Right kidney (tissue), 1 donor: ENCODE measurements around the gene TBL2.
"Not testable (repeated sequence)": the region's sequence is repeated elsewhere in the genome, so short reads cannot be mapped to it uniquely, and the experiment has no call there.

ENCODE experiments used
- DNase-seq: peaks from one replicate; pipeline ENCODE4 v3.0.0-alpha.2; 2016

The TBL2 gene

DNA sequence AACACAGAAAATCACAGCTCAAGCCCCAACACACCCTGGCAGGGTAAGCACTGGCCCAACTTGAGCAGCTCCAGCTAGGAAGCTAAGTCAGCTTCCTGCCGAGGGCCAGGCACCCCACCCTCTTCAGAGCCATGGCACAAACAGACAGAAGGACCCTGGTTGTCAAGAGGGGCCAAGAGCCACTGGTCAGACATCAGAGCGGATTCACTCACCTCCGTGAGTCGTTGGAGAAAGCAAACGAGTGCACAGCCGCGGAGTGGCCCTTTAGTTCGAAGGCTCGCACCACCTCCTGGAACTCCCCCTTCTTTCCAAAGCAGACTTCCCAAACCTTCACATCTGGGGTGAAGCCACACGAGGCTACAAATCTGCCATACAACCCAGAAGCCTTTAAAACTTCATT lies 7.4 kb downstream of the TBL2 start:
- no peak for DNase-seq

DNA sequence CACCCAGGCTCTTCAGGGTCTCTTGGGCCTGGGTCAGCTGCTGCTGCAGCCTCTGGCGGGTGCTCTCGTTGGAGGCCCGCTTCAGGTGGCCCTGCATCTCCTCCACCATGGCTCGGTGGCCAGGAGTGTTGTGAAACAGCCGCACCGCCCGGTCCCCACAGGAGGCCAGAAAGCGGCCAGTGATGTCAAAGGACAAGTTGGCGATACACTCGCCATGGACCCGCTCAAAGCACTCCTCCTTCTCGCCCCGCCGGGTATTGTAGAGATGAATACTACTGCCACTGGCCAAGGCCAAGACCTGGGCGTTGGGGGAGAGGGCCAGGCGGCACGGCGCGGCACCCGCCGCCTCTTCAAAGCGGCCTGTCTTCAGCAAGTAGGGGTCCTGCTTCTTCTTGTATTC lies 7.9 kb downstream of the TBL2 start:
- no peak for DNase-seq

DNA sequence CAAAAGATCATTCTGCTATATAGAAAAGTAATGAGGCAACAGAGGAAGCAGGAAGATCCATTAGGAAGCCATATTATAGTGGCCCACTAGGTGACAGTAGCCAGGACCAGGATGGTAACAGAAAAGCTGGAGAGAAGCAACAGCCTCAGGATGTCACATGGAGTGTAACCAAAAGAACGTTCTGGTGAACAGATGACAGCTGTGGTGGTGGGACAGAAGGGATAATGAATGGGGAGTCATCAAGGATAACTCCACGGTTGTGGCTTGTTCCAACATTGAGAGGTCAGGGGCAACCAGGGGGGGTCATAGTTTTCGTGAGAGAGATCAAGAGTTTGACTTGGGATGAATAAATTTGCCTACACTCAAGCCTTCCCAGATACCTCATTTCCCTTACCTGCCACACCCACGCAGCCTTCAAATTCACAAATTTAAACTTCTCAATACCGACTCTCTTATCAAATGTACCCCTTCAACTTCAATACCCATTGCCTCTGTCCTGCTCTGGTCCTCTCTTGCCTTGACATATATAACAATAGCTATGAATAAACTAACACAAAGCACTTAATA lies 9.3 kb downstream of the TBL2 start:
- no peak for DNase-seq

DNA sequence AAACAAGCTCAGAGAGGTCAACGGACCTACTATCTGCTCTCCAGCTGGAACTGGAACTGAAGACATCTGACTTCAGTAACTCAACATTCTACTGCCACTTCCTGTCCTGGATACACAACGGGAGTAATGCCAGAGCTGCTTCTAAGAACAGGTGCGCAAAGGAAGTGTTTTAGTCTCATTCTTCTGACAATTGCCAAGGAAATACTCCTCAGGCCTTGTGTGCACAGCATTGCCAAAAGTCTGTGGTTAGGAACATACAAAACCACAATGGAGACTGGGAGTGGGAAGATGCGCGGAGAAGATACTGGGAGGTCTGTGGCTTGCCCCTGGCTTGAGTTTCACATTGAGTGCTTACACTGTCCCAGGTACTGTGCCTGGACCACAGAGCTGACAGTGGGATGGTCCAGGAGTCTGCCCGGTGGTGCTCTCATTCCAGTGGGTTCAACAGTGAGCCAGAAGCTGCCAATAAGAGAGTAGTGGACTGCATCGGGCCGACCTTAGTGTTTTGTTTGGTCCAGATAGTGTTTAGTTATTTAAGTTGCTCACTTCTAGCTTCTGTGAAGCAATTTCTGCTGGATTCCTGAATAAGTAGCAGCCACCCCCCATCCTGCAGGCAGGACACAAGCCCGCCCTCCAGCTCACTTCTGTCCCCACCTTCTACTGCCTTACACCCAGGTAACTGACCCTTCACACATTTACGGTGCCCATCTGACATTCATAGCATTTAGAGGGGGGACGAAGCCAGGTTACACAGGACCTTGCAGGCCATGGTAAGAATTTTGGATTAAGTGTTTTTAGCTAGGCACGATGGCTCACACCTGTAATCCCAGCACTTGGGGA lies 10.3 kb downstream of the TBL2 start:
- DNase-seq = no peak

DNA sequence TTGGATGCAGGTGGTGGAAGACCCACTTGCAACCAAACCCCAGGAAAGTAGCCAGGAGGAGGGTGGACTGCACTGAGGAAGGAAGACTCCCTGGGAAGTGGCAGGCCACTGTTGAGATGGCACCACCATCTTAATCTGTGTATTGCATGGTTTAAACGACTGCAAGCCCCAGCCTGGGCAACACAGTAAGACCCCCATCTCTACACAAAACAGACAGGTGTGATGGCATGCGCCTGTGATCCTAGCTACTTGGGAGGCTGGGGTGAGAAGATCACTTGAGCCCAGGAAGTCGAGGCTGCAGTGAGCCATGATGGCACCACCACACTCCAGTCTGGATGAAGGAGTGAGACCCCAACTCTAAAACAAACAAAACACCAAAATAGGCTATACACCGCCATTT lies 11.2 kb downstream of the TBL2 start:
- DNase-seq = no peak

DNA sequence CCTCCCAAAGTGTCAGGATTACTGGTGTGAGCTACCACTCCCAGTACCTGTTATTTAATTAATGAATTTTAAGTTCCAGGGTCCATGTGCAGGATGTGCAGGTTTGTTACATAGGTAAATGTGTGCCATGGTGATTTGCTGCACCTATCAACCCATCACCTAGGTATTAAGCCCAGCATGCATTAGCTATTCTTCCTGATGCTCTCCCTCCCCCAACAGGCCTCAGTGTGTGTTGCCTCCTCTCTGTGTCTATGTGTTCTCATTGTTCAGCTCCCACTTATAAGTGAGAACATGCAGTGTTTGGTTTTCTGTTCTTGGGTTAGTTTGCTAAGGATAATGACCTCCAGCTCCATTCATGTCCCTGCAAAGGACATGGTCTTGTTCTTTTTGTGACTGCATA lies 11.9 kb downstream of the TBL2 start:
- not testable (repeated sequence) for DNase-seq

DNA sequence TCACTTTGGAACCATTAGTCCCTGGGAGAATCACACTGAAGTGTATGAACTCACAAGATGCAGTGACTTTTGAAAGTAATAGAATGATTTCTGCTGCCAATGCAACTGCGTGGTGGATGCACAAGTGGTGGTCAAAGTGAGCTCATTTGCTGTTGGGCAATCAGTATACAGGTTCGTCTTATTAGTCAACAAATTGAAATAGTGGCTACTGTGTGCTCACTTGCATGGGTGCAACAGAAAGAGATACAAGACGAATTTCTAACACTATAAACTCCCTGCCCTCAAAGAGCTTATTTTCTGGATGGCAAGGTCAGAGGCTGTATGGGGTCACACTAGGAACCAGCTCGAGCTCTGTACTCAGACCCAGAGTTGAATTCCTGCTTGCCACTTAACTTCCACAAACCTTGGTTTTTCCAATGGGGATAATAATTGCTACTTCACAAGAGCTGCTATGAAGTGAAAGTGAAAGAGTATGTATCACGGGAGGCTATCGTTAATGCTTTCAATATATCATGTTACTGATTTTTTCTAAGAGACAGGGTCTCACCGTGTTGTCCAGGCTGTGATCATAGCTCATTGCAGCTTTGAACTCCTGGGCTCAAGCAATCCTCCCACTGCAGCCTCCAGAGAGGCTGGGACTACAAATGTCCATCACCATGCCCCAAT lies 12.6 kb downstream of the TBL2 start:
- DNase-seq = no peak

DNA sequence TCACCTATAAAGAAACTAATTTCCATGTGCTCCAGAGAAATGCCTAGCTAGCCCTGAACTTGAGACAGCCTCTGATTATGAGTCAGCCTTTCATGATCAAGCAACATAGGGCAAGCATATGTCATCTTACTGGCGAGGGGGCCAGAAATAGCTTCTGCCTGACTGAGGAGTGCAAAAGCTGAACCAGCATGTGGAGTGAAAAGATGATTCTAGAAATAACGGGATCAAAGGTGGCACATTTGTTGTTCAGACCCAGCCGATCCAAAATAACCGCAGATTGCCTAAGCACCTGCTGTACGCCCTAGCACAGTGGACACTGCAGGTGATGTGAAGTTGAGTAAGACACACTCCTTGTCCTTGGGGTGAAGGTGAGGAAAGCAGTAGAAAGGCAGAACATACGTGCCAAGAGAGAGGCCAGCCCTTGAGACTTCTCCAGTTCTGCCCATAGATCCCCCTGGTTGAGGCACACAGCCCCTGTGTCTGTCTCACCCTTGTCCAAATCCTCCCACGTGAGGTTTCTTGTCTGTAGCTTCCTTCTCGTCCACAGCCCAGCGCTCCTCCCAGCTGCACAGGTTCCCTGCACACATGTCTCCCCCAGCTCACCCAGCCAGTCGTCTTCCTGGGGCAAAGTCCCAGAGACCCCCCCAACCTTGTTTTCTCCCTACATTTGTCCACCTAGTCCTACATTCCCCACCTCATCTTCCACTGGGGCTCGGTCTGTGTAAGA lies 18.1 kb downstream of the TBL2 start:
- DNase-seq = no peak

DNA sequence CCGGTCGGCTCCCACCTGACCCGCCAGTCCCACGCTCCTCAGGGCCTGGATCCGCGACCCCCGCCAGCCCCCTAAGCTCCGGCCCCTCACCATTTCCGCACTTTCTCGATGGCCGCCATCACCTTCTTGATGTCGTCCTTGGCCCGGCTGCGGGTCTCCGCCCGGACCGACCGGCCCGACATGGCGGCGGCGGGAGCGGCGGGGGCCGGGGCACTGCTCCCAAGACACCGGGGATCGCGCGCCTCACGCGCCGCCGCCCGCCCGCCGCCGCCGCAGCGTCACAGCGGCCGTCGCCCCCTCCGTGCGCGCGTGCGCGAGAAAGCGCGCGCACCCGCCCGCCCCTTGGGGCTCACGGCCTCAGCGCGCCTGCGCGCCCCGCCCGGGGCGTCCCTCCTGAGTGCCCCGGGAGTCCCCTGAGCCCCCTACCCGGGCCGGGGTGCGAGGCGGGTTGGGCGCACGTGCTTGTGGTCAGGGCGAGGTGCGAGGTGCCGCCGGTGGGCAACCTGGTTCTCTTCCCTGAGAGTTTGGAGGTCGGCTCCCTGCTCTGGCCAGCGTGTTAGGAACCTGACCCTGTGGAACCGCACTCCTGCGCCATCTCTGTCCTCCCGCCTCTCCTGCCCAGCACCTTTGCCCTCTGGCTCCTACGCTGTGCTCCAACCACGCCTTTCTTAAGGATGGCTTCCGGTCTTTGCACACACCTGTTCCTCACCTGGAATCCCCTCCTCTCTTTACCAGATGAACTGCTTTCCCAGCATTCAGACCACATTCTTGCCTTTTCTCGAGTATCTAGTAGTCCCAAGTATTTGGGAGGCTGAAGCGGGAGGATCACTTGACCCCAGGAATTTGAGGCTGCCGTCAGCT lies 20.8 kb downstream of the TBL2 start, which contains the start of gene BCL7B:
Gene BCL7B (minus strand): TSS at position 294 of the 861 bp plus-strand sequence. CDS start 112 bp downstream, at position 182.
- peak; percentile 86 for DNase-seq

DNA sequence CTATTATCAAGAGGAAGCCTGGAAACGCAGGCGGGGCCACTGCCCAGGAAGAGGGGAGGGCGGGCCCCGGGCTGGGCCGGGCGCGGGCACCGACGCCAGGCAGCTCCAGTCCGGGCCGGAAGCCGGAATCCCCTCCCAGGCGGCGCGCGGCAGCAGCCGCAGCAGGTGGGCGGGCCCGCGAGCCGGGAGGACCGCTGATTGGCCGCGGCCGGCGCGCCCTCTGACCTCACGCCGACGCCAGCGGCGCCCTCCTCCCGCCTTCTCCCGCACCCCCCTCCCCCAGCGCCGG lies 21.3 kb downstream of the TBL2 start:
- no peak for DNase-seq

DNA sequence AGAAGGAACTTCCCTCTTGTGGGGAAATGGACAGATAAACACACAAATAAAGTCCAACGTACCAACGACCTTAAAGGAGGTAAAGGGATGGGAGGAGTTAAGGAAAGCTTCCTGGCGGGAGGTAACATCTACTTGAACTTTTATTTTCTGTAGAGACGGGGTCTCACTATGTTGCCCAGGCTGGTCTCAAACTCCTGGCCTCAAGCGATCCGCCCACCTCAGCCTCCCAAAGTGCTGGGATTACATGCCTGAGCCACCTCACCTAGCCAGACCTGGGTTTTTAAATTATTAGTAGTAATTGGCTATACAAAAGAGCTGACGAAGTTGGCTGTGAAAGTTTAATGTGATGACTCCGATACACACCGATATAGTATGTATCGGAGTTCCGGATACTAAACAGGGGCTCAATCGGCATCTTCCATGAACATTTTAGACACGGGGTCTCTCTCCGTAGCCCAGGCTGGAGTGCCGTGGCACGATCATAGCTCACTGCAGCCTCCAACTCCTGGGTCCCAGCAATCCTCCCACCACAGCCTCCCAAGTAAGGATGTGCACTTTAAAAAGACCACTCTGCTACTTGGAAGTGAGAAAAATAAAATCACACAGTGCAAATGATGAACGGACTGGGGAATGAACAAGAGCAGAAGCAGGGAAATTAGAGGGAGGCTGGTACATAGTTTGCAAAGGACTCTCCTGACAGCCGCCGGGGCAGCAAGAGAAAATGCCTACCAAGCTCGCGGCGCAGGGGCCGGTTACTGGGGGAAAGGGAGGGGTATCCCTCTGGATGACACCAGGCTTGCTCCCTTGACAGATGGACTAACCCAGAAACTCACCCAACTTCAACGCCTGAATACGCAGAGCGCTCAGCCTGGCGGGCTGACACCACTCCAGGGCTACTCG lies 21.9 kb downstream of the TBL2 start:
- DNase-seq = no peak

DNA sequence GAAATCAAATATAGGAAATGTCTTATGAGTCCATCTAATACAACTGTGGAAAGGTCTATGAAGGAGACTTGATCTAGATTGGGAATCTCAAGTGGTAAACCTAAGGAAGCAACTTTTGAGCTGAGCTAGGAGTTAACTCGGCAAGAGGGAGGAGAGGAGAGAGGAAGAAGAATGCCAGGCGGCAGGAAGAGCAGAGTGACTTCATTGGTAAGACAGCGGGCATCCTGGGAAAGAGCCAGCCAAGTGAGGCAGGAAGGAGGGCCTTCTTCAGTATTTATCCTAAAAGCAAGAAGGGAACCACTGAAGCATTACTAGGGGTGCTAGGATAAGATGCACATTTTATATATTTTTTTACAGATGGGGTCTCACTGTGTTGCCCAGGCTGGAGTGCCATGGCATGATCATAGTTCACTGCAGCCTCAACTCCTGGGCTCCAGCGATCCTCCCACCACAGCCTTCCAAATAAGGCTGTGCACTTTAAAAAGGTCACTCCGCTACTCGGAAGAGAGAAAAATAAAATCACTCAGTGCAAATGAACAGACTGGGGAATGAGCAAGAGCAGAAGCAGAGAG lies 22.9 kb downstream of the TBL2 start:
- no peak for DNase-seq

DNA sequence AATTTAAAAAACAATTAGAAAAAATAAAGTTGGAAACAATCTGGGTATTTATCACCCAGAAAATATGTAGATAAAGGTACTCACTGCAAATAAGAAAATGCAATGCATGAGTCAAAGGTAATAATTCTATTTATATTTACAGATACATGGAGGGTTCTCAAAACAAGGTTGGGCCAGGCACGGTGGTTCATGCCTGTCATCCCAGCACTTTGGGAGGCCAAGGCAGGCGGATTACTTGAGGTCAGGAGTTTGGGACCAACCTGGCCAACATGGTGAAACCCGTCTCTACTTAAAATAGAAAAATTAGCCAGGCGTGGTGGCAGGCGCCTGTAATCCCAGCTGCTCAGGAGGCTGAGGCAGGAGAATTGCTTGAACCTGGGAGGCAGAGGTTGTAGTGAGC lies 28.3 kb downstream of the TBL2 start:
- DNase-seq = not testable (repeated sequence)

DNA sequence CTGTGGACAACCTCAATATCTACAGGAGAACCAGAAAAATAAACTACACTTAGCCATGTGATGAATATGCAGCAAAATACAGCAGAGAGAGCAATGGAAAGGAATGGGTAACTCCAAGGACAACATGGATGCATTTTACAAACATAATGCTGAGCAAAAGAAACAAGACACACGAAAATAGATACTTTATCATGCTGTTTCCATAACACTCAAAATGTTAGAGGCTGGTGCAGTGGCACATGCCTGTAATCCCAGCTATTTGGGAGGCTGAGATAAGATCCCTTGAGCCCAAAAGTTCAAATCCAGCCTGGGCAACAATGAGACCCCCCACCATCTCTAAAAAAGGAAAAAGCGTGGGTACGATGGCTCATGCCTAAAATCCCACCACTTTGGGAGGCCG lies 29.2 kb downstream of the TBL2 start:
- no peak for DNase-seq

DNA sequence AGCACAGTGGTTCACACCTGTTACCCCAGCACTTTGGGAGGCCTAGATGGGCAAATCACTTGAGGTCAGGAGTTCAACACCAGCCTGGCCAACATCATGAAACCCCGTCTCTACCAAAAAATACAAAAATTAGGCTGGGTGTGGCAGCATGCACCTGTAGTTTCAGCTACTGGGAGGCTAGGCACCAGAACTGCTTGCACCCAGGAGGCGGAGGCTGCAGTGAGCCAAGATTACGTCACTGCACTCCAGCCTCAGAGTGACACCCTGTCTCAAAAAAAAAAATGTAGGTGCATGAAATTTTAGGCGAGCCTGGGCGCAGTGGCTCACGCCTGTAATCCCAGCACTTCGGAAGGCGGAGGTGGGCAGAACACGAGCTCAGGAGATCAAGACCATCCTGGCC lies 30.5 kb downstream of the TBL2 start:
- no peak for DNase-seq

DNA sequence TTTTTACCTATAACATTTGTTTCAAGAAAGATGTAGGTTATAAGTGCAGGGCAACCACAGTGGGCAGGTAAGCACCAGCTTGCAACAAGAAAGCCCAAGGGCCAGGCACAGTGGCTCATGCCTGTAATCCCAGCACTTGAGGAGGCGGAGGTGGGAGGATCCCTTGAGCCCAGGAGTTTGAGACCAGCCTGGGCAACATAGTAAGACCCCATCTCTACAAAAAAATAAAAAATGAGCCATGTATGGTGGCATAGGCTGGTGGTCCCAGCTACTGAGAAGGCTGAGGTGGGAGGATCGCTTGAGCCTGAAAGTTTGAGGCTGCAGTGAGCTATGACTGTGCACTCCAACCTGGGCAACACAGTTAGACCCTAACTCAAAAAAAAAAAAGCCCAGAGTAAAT lies 33.7 kb downstream of the TBL2 start:
- DNase-seq = no peak

DNA sequence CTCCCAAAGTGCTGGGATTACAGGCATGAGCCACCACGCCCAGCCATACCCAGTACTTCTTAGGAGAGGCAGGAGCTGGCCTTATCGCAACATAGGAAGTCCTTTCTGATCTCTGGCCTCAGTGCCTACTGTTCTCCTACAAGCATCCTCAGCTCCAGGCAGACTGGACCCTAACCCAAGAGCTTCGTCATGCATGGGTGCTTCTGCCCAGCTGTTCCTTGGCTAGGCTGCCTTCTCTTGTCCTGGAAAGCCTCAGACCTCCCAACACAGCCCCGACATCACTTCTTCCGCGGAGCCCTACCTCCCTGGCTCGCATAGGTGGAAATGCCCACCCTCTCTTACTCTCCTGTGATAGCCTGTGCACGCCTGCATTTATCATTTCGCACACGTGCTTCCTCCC lies 36.7 kb downstream of the TBL2 start:
- no peak for DNase-seq

DNA sequence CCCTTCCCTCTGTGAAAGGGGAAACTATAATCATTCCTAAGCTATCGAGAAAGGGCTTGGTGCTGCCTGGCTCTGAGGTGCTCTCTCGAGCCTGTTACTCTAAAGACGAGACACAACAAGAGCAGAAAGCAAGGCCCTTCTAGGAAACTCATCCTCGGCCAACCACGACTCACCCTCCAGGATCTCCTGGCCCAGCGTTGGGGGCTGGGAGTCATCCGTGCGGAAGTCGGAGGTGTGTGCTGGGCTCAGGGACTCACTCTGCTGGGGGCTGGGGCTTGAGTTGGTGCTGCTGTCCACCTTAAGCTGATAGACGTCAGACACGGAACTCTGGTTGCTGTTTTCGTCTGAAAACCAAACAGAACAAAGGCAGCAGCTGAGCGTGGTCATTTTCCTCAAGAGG lies 38.7 kb downstream of the TBL2 start:
- no peak for DNase-seq

DNA sequence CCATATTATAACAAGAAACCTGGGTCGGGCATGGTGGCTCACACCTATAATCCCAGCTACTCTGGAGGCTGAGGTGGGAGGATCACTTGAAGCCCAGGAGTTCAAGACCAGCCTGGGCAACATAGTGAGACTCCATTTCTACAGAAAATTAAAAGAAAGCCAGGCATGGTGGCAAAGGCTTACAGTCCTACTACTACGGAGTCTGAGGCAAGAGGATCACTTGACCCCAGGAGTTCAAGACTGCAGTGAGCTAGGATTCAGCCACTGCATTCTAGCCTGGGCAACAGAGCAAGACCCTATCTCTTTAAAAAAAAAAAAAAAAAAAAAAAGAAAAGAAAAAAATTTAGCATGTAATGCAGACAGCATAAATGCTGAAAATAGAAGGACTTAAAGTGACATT lies 39.9 kb downstream of the TBL2 start:
- DNase-seq = not testable (repeated sequence)

DNA sequence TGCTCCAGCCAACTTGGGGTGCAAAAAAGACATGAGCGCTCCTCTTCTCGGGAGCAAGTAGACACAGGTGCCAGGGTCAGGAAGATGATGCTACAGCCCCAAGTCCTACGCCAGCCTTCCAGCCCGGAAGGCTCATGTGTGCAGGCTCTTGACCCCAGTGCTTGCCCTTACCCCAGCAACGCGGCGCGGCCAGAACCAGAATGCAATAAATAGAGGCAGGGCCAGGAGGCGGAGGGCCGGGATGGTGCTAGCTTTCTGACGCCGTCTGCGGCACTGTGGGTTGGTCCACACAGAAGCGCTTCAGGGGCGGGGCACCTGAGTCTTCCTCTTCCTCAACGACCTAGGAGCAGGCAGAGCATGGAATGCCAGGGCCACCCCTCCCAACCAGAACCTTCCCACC lies 41.3 kb downstream of the TBL2 start:
- DNase-seq = no peak

DNA sequence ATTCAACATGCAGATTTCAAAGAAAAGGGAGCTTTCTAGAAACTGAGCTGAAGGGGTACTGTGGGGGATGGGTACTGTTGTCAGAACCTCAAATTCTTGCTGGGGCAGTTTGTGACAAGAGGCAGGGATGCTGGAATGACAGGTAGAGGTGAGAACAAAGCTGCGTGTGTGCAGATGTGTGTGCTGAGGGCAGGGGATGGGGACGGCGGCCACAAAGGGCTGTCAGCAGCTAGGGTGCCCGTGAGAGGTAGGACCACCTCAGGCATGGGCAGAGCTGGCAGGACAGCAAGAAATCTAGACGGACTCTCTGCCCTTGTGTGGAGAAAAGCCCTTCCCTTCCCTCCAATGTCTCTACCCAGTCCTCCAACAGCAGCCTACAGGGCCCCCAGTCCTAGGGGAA lies 41.9 kb downstream of the TBL2 start:
- DNase-seq = no peak
